Stimulated activated CD4-positive, alpha-beta T cell treated with anti-CD3 and anti-CD28 coated beads, Interleukin-4, amount 100 ng/mL, for 24 hours (primary cell): ENCODE measurements around the gene NHERF2.

Source experiments
- DNase-seq: peaks from one replicate; pipeline ENCODE4 v3.0.0-alpha.2; 2020

Gene NHERF2

GRCh38 chr16:1991135-1991551 is 35.6 kb upstream of the NHERF2 start:
- DNase-seq, result peak; percentile 43

GRCh38 chr16:1991588-1991947 is 35.1 kb upstream of the NHERF2 start:
- DNase-seq, result no peak

DNA sequence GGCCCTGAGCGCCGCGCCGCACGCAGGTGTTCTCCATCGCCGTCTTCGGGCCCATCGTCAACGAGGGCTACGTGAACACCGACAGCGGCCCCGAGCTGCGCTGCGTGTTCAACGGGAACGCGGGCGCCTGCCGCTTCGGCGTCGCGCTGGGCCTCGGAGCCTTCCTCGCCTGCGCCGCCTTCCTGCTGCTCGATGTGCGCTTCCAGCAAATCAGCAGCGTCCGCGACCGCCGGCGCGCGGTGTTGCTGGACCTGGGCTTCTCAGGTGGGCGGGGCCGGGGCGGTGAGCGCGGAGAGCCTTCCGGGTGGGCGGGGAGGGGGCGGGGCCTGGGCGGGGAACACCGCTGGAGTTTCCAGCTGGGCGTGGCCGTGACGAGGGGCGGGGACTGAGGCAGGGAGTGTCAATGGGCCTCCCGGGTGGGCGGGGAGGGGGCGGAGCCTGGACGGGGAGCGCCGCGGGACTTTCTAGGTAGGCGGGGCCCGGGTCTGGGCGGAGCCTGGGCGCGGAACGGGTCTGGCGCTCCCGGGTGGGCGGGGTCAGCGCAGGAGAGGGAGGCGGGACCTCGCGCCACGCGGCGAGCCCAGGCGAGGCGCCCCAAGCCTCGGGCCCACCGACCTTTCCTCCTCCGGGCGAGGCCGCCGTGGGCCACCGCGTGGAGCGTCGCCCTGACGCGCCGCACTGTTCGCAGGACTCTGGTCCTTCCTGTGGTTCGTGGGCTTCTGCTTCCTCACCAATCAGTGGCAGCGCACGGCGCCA is 34.6 kb upstream of the NHERF2 start:
- DNase-seq, result peak; percentile 96

- no peak for DNase-seq
Measured at GRCh38 chr16:1992704-1993317, 33.9 kb upstream of the NHERF2 start.

- no peak for DNase-seq
Measured at GRCh38 chr16:1993731-1994131, 33.0 kb upstream of the NHERF2 start.

GRCh38 chr16:1997494-1998359 is 29.0 kb upstream of the NHERF2 start:
- no peak for DNase-seq

DNA sequence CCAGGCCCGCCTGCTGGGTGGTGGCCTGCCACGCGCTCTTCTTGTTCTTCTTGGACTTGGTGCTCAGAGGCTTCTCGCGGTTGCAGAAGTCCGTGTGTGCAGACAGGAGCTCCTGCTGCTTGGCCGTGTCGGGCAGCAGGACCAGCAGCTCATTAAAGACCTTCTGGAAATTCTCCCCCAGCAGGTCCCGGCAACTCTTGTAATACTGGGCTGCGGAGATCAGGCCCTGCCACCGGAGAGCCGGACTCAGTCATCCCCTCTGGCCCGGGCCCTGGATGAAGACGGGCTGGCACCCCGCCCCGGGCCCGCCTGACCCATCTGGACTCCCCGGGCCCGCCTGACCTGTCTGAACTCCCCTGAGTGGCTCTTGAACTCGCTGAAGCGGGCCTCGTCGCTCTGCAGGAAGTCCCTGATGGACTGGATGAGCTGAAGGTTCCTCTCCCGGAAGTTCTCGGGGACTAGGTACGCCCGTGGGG is 28.3 kb upstream of the NHERF2 start:
- no peak for DNase-seq

GRCh38 chr16:1998852-1999801 is 27.6 kb upstream of the NHERF2 start:
- no peak for DNase-seq

DNA sequence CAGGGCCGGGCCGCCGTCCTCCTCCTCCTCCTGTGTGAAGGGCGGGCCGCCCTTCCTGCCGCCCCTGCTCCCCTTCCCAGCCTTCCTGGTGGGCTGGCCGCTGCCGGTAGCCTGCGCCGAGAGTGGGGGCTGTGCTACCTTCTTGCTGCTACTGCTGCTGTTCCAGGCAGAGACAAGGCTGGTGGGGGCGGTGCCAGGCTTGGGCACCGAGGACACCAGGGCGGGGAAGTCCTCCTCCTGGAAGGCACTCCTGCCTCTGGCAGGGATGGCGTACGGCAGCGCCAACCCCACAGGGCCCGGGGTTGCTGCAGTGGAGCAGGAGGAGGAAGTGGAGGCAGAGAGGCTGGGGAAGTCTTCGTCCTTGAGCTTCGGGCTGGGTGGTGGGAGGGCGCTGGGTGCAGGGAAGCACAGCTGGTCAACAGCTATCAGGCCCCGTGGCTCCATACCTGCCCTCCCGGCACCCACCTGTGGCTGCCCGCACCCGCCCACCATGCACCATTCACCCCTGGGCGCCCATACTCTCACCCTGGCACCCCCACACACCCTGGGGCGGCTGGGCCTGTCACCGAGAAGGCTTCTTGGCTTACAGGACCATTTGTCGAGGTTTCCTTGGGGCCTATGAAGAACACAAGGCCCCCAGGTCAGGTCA is 26.7 kb upstream of the NHERF2 start:
- DNase-seq, result no peak

DNA sequence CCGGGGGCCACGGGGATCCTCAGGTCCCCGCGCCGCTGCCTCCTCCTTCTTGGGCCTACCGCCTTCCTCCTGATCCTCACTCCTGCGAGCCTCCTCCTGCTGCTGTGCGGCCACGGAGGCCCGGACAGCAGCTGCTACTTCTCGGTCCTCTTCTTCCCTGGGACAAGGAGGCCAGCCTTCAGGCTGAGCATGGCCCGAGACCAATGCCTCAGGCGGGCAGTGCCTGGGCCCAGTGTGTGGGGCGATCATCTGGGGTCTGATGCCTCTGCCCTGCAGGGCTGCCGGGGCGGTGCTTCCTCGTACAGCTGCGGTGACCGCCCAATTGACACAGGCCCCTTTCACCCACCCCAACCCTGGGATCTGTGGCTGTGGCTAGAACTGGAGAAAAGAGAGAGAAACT is 25.7 kb upstream of the NHERF2 start:
- DNase-seq, result no peak

DNA sequence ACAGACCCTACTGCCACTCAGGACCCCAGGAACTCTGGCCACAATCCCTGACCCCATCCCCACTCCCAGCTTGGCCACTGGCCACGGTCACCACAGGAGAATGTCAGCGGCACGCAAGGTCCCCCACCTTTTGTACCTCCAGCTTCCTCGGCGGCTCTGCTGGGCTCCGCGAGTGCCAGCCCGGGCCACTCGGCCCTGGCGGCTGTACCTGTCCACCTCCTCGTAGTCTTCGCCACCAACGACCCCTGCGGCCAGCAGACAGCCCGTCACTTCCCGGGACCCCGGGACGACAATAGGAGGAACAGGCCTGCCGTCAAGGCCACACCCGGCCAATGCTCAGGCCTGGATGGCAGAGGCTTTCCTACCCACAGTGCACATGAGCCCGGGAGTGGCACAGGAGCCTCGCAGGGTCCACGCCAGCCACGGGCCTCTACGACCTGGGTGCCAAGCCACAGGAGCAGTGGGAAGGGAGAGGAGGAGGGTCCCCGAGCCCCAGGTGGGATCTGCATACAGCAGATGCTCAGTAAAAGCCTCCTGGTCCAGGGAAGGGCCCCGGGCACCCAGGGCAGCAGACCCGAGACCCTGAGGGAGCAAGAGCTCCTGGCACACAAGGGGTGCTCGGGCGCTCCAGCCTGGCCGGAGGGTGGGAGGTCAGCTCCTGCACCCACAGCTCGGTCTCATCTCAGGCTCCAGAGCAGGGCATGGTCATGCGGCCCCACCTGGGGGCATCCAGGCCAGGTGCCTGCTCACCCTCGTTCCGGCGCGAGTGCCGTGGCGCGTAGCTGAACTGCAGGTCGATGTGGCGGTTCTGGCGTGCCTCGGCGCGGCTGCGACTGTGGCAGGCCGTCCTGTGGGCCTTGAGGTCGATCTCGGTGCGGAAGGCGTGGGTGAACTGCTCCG is 25.0 kb upstream of the NHERF2 start:
- no peak for DNase-seq

GRCh38 chr16:2002406-2003230 is 24.1 kb upstream of the NHERF2 start:
- DNase-seq, result no peak

GRCh38 chr16:2003231-2003826 is 23.4 kb upstream of the NHERF2 start:
- DNase-seq, result no peak

DNA sequence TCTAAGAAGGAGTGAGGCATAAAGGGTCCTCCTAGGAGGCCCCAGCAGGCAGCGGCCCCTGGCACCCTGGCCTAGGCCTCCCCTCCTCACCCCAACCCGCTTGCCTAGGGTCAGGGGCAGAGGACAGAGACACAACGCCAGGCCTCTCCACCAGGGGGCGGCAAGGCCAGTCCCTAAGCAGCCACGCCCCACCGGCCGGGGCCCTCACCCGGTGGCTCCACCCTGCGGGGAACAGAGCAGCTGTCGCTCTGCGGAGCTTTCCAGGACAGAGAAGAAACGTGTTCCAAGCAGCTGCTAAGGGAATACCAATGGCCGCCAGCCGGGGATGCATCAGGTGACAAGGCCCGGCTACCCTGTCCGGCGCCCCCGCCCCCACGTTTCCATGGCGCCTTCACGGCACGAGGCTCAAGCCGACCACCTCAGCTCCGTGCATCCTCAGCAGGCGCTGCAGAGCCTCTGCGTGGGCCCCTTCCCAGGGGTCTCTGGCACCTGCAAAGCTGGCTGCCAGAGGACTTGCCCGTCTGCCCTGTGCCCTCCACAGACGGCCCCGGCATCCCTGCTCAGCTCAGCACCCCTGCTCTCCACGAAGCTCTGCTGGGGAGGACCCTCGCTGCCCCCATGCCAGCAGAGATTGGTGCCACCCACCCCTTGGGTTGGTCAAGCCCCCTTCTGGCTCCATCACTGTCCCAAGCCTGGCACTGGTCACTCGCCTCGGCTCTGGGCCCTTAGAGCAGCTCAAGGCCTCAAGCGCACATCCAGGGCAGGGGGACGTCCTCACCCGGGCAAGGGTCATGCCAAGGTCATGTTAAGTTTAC is 22.7 kb upstream of the NHERF2 start:
- peak; percentile 89 for DNase-seq

GRCh38 chr16:2004795-2005517 is 21.7 kb upstream of the NHERF2 start:
- DNase-seq, result no peak

DNA sequence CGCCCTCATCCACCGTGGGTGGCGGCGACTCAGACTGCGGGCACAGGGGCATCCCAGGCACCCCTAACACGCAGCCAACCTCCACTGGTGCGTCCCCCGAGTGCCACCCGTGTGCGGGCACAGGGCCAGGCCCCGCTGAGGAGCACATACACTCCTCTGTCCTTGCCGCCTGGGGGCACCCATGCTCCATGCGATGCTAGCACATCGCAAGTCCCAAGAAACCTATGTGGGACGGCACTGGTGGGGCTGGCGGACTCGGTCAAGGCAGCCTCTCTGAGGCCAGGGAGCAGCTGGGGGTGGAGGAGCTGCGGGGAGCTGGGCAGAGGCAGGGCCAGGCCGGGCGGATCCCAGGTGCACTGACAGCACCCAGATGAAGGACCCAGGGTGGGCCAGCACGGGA is 21.1 kb upstream of the NHERF2 start:
- DNase-seq, result no peak

DNA sequence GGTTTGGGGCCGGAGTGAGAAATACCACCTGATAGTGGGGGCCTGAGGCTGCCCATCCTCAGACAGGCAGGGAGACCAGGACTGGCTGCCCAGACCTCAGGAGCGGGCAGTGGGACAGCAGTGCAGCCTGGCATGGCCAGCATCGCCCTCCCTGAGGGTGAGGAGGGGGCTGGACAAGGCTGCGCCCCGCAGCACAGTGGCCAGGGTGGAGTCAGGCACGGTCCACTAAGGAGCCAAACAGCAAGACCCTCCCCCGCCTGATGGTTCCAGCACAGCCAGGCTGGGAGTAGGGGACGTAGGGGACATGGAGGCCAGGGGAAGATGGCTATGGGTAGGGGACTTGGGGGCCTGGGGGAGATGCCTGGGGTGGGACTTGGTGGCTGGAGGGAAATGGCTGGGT is 20.4 kb upstream of the NHERF2 start:
- DNase-seq, result no peak
